Measurements from ENCODE around the gene SOD2. TPM values are rescaled to one million over a fixed set of nuclear protein-coding genes. Genes with fewer than 3 reads are reported as not detected.

The SOD2 gene
- total RNA-seq, 1 experiment from 2014 or later = 69.5 TPM

DNA sequence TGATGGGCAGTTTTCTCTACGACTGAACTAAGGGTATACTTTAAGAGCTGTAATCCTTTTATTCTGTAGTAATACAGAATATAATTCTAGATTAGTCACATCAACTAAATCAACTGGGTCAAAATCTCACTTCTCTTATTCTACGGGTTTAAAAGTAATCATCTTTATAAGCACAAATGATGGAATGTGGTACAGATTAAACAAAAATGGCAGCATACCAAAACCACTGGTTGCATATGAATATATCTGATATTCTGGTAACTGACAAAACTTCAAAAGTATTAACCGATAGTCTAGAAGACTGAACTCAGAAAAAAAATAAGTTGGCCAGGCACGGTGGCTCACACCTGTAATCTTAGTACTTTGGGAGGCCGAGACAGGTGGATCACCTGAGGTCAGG is 7.0 kb downstream of the SOD2 start:
- Histone ChIP-seq H3K9ac (ENCODE audit: low read length) (no peak overlapping the region), H3K36me3 (ENCODE audit: low read depth, low read length) (peaks cover 6% of the 10 kb centered on the region), H2AFZ (ENCODE audit: low read length) (no peak overlapping the region), H3K9me3 (ENCODE audit: low read length) (no peaks in the 10 kb centered on the region), H3K4me2 (ENCODE audit: low read length) (no peak overlapping the region), H3K27ac (ENCODE audit: low read length) (no peak overlapping the region), H3F3A (ENCODE audit: low read length, unreplicated experiment) (no peaks in the 10 kb centered on the region), H3K4me3 (ENCODE audit: low read length) (no peak overlapping the region), H3K27me3 (ENCODE audit: low read length) (no peaks in the 10 kb centered on the region), H3K79me2 (ENCODE audit: low read length) (peaks cover 24% of the 10 kb centered on the region), H3K9me2 (replicated peaks; ENCODE audit: low read length) (no peaks in the 10 kb centered on the region), H3K4me1 (ENCODE audit: insufficient read depth, low read length) (no peaks in the 10 kb centered on the region), H4K20me1 (ENCODE audit: low read length) (no peaks in the 10 kb centered on the region)
- DNase-seq (no peak), ATAC-seq (no peak)
- ChIA-PET POLR2A (ENCODE audit: unreplicated experiment) (no interaction called here), CTCF (no interaction called here)
- no TSS peak for BruUV-seq (replicated peaks)
- intact Hi-C loops (cut with micrococcal nuclease) = no loop called here
- TF ChIP-seq EZH2phosphoT487 (IDR thresholded peaks at IDR 0.05; ENCODE audit: borderline replicate concordance, low read length) = no peak
- TF ChIP-seq, protein P1, sequence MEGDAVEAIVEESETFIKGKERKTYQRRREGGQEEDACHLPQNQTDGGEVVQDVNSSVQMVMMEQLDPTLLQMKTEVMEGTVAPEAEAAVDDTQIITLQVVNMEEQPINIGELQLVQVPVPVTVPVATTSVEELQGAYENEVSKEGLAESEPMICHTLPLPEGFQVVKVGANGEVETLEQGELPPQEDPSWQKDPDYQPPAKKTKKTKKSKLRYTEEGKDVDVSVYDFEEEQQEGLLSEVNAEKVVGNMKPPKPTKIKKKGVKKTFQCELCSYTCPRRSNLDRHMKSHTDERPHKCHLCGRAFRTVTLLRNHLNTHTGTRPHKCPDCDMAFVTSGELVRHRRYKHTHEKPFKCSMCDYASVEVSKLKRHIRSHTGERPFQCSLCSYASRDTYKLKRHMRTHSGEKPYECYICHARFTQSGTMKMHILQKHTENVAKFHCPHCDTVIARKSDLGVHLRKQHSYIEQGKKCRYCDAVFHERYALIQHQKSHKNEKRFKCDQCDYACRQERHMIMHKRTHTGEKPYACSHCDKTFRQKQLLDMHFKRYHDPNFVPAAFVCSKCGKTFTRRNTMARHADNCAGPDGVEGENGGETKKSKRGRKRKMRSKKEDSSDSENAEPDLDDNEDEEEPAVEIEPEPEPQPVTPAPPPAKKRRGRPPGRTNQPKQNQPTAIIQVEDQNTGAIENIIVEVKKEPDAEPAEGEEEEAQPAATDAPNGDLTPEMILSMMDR (conservative IDR thresholded peaks at IDR 0.05; ENCODE audit: low read depth, low read length) = no peak
- no peak for TF ChIP-seq EZH2 (IDR thresholded peaks at IDR 0.05; ENCODE audit: low read length, unreplicated experiment)

GRCh38 chr6:159684013-159684304 is 9.1 kb downstream of the SOD2 start:
- ChIA-PET POLR2A (ENCODE audit: unreplicated experiment) (no interaction called here), CTCF (no interaction called here)
- Histone ChIP-seq H3K9me3 (ENCODE audit: low read length) (no peaks in the 10 kb centered on the region), H3K27me3 (ENCODE audit: low read length) (no peaks in the 10 kb centered on the region), H3K79me2 (ENCODE audit: low read length) (peaks cover 8% of the 10 kb centered on the region; the same call in 1 of the 2 replicates), H3K4me3 (ENCODE audit: low read length) (no peak overlapping the region), H3K4me2 (ENCODE audit: low read length) (no peak overlapping the region), H3K27ac (ENCODE audit: low read length) (no peak overlapping the region), H3K36me3 (ENCODE audit: low read depth, low read length) (peaks cover 6% of the 10 kb centered on the region), H3K4me1 (ENCODE audit: insufficient read depth, low read length) (peaks cover 4% of the 10 kb centered on the region; the same call in 1 of the 2 replicates), H3K9me2 (replicated peaks; ENCODE audit: low read length) (no peaks in the 10 kb centered on the region), H4K20me1 (ENCODE audit: low read length) (no peaks in the 10 kb centered on the region), H3K9ac (ENCODE audit: low read length) (no peak overlapping the region), H3F3A (ENCODE audit: low read length, unreplicated experiment) (no peaks in the 10 kb centered on the region), H2AFZ (ENCODE audit: low read length) (no peak overlapping the region)
- intact Hi-C loops (cut with micrococcal nuclease) = no loop called here
- ATAC-seq (no peak), DNase-seq (no peak)
- BruUV-seq (replicated peaks) = no TSS peak
- TF ChIP-seq EZH2phosphoT487 (IDR thresholded peaks at IDR 0.05; ENCODE audit: borderline replicate concordance, low read length) = no peak
- no peak for TF ChIP-seq EZH2 (IDR thresholded peaks at IDR 0.05; ENCODE audit: low read length, unreplicated experiment)
- TF ChIP-seq, protein P1 (conservative IDR thresholded peaks at IDR 0.05; ENCODE audit: low read depth, low read length) = no peak

DNA sequence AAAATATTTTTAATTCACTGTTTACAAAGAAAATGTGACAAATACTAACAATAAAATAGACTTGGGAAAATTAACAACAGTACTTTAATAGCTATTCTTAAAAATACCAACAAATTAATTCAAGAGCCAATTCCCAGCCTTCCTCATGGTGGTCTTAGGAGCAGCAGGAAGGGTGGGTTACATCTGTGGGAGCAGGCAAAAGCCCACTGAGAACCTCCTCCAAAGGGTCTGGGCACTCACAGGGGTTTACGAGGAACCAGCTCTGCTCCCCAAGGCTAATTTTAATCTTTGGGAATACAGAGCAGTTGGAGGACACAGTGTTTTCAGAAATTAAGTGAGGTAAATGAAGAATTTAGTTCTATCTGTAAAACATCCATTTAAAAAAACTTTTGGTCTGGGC is 10.2 kb downstream of the SOD2 start:
- TF ChIP-seq EZH2 (IDR thresholded peaks at IDR 0.05; ENCODE audit: low read length, unreplicated experiment) = no peak
- TF ChIP-seq, protein P1 (conservative IDR thresholded peaks at IDR 0.05; ENCODE audit: low read depth, low read length) = no peak
- TF ChIP-seq EZH2phosphoT487 (IDR thresholded peaks at IDR 0.05; ENCODE audit: borderline replicate concordance, low read length) = no peak
- intact Hi-C loops (cut with micrococcal nuclease) = no loop called here
- Histone ChIP-seq H3K9ac (ENCODE audit: low read length) (no peak overlapping the region), H3K4me2 (ENCODE audit: low read length) (no peak overlapping the region), H3K4me1 (ENCODE audit: insufficient read depth, low read length) (peaks cover 4% of the 10 kb centered on the region; the same call in 1 of the 2 replicates), H3K27ac (ENCODE audit: low read length) (no peak overlapping the region), H2AFZ (ENCODE audit: low read length) (no peak overlapping the region), H3K4me3 (ENCODE audit: low read length) (no peak overlapping the region), H3K9me3 (ENCODE audit: low read length) (no peaks in the 10 kb centered on the region), H3K27me3 (ENCODE audit: low read length) (no peaks in the 10 kb centered on the region), H3K79me2 (ENCODE audit: low read length) (no peaks in the 10 kb centered on the region), H4K20me1 (ENCODE audit: low read length) (no peaks in the 10 kb centered on the region), H3K9me2 (replicated peaks; ENCODE audit: low read length) (no peaks in the 10 kb centered on the region), H3F3A (ENCODE audit: low read length, unreplicated experiment) (no peaks in the 10 kb centered on the region), H3K36me3 (ENCODE audit: low read depth, low read length) (peaks cover 6% of the 10 kb centered on the region; the same call in 1 of the 2 replicates)
- no peak for DNase-seq
- ChIA-PET POLR2A (ENCODE audit: unreplicated experiment) (no interaction called here), CTCF (no interaction called here)
- no TSS peak for BruUV-seq (replicated peaks)
- no peak for ATAC-seq

Measured in PC-3 (cell line).